ENCODE data around the gene CREB5. TPM values are rescaled to one million over a fixed set of nuclear protein-coding genes. Genes with fewer than 3 reads are reported as not detected.

The CREB5 gene
- total and polyA plus RNA-seq, 5 donors, result 4.0 to 20.4 (median 9.9) TPM

DNA sequence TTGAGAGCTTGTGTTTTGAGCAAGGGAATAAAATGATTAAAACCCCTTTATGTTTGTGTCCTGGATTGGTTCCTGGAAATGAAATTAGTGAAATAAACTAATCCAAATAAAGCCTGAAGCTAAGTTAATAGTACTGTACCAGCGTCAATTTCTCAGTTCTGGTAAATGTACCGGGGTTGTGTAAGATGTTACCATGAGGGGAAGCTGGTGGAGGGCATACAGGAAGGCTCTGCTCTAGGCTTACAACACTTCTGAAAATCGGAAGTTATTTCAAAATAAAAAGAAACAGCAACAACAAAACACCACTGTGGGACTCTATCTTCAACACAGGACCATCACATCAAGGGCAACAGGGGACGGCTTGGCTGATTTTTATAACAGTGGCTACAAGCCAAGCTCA is 257.0 kb downstream of the CREB5 start:
- intact Hi-C loops (cut with DNase I), result no loop called here
- 64% methylated on average over 4 of the region's 4 CpGs for WGBS
- no peaks in the 10 kb centered on the region for H3K27me3 ChIP-seq (ENCODE audit: control insufficient read depth, insufficient read depth)
- H3K9me3 ChIP-seq (ENCODE audit: control insufficient read depth, low read length), result no peaks in the 10 kb centered on the region
- H3K27ac ChIP-seq (ENCODE audit: low read length), result no peak overlapping the region
- ATAC-seq, result peak in 1 of 2 donors; percentile 36
- no peak overlapping the region for H3K4me3 ChIP-seq (ENCODE audit: low read length)
- DNase-seq, result no peak
- H3K4me1 ChIP-seq (ENCODE audit: control insufficient read depth, insufficient read depth, low read length), result peaks cover 1% of the 10 kb centered on the region

DNA sequence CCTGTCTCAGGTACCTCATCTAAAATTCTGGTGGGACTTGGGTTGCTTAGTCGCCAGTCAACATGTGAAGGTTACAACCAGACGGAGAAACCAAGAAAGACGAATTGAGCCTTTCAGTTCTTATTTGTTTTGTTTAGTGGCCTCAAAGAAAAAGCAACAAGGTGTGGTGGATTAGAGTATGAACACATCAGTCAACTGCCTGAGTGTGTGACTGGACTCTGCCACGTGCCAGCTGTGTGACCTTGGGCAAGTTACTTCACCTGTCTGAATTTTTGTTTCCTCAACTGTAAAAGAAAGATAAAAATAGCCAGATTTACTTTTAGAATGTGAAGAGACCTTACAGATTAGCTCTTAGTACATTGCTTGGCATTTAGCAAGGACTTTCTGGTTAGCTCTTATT is 259.2 kb downstream of the CREB5 start:
- Histone ChIP-seq H3K27ac (ENCODE audit: low read length) (no peak overlapping the region), H3K4me3 (ENCODE audit: low read length) (no peak overlapping the region), H3K4me1 (ENCODE audit: control insufficient read depth, insufficient read depth, low read length) (peaks cover 1% of the 10 kb centered on the region), H3K27me3 (ENCODE audit: control insufficient read depth, insufficient read depth) (no peaks in the 10 kb centered on the region), H3K9me3 (ENCODE audit: control insufficient read depth, low read length) (no peaks in the 10 kb centered on the region)
- ATAC-seq, result no peak
- 81% methylated on average over 4 of the region's 4 CpGs for WGBS
- DNase-seq, result no peak
- intact Hi-C loops (cut with DNase I), result no loop called here

DNA sequence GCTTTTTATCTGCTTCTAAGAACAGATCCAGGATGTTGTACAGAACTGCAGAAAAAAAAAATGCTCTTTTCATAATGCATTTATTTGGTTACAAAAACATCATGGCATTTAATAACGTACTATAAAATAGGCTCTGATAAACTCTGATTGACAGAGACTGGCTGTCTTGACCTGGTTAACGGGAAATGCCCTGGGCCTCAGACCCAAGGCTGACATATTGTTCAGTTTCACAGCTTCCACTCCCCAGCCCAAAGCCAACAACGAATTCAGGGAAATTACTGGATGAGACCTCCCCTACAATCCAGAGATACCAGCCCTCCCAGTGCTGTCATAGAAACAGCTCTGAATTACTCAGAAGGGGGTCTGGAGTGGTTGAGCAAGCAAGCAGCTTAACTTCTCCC is 260.1 kb downstream of the CREB5 start:
- H3K4me3 ChIP-seq (ENCODE audit: low read length), result no peak overlapping the region
- DNase-seq (no peak), ATAC-seq (no peak)
- intact Hi-C loops (cut with DNase I), result no loop called here
- peaks cover 1% of the 10 kb centered on the region for H3K4me1 ChIP-seq (ENCODE audit: control insufficient read depth, insufficient read depth, low read length)
- WGBS, result 64% methylated on average over 3 of the region's 3 CpGs
- no peak overlapping the region for H3K27ac ChIP-seq (ENCODE audit: low read length)
- H3K27me3 ChIP-seq (ENCODE audit: control insufficient read depth, insufficient read depth), result no peaks in the 10 kb centered on the region
- no peaks in the 10 kb centered on the region for H3K9me3 ChIP-seq (ENCODE audit: control insufficient read depth, low read length)

DNA sequence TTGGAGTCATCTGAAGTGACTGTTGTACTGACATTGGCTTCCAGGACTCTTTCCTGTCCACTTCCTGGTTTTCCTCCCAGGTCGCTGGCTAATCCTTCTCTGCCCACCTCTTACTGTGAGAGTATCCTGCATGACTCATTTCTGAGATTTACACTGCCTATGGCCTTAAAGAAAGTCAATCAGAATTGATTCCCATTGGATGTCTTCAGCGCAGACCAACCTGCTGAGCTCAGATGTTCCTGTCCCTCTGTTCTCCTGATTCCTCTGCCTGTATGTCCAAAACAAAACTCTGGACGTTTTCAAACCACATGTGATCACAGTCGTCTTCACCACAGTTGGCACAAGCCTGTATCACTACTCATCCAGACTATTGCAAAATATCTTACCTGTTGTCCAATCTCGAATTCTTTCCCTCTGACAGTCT is 262.1 kb downstream of the CREB5 start:
- Histone ChIP-seq H3K9me3 (ENCODE audit: control insufficient read depth, low read length) (no peaks in the 10 kb centered on the region), H3K27ac (ENCODE audit: low read length) (no peak overlapping the region), H3K27me3 (ENCODE audit: control insufficient read depth, insufficient read depth) (no peaks in the 10 kb centered on the region), H3K4me1 (ENCODE audit: control insufficient read depth, insufficient read depth, low read length) (peaks cover 1% of the 10 kb centered on the region), H3K4me3 (ENCODE audit: low read length) (no peak overlapping the region)
- ATAC-seq, result peak; percentile 29 to 73
- intact Hi-C loops (cut with DNase I), result no loop called here
- DNase-seq, result no peak
- 76% methylated on average over 5 of the region's 5 CpGs for WGBS

DNA sequence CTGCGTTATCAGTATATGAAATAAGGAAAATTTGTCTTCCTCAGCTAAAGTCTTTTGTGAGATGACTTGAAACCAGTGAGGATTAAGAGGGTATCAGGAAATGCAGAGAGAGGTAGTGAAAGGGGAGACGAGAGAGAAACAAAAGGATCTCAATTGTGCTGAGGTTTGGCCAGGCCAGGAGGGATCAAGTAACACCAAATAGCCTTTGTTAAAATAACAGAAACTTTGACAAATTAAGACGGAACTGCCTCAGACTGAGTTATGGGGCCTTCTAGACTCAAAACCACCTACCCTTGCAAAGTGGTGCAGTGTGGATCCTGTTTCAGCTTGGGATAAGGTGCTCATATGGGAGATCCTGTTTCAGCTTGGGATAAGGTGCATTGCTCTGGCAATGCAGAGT is 263.1 kb downstream of the CREB5 start:
- H3K4me1 ChIP-seq (ENCODE audit: control insufficient read depth, insufficient read depth, low read length), result peaks cover 1% of the 10 kb centered on the region
- DNase-seq (no peak), ATAC-seq (no peak)
- H3K9me3 ChIP-seq (ENCODE audit: control insufficient read depth, low read length), result no peaks in the 10 kb centered on the region
- no peak overlapping the region for H3K4me3 ChIP-seq (ENCODE audit: low read length)
- H3K27ac ChIP-seq (ENCODE audit: low read length), result no peak overlapping the region
- no peaks in the 10 kb centered on the region for H3K27me3 ChIP-seq (ENCODE audit: control insufficient read depth, insufficient read depth)
- 97% methylated on average over 3 of the region's 3 CpGs for WGBS
- intact Hi-C loops (cut with DNase I), result no loop called here

DNA sequence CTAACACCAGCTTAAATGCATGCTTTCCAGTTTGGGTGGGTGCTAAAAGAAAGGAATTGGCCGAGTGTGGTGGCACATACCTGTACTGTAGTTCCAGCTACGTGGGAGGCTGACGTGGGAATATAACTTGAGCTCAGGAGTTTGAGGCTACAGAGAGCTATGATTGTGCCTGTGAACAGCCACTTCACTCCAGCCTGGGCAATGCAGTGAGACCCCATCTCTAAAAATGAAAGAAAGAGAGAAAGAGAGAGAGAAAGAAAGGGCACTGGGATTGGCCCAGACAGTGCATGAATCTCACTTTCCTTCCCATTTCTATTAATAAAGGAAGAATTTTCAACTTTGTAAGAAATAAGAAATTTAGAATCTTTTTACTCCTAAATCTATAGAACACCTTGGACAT is 265.4 kb downstream of the CREB5 start:
- intact Hi-C loops (cut with DNase I), result no loop called here
- Histone ChIP-seq H3K4me1 (ENCODE audit: control insufficient read depth, insufficient read depth, low read length) (peaks cover 1% of the 10 kb centered on the region), H3K4me3 (ENCODE audit: low read length) (no peak overlapping the region), H3K27me3 (ENCODE audit: control insufficient read depth, insufficient read depth) (no peaks in the 10 kb centered on the region), H3K27ac (ENCODE audit: low read length) (no peak overlapping the region), H3K9me3 (ENCODE audit: control insufficient read depth, low read length) (no peaks in the 10 kb centered on the region)
- WGBS, result 99% methylated on average over 3 of the region's 3 CpGs
- no peak for ATAC-seq
- DNase-seq, result no peak

DNA sequence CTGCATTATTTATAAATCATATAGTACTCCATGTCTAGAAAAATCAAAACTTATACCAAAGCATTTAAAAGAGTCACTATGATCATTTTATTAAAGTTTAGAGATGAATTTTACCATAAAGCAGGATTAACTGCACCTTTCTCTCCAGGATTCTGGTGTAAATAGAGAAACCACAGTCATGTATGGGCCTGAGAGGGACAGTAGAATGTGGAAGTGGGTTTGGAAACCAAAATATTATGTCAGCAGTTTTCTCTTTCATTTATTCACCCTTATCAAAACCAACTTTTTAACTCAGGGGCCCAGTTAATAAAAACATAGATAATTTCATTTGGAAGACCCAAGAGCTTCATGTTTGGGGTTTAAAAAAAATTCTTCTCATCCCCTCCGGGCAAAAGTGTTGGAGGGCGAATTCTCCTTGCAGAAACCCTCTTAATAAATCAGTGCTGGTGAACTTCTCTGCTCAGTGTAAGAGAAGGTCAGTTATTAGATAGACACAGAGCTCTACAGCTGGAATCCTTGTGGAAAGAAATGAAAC is 266.2 kb downstream of the CREB5 start:
- Histone ChIP-seq H3K4me1 (ENCODE audit: control insufficient read depth, insufficient read depth, low read length) (peaks cover 1% of the 10 kb centered on the region), H3K9me3 (ENCODE audit: control insufficient read depth, low read length) (no peaks in the 10 kb centered on the region), H3K27me3 (ENCODE audit: control insufficient read depth, insufficient read depth) (no peaks in the 10 kb centered on the region), H3K4me3 (ENCODE audit: low read length) (no peak overlapping the region), H3K27ac (ENCODE audit: low read length) (no peak overlapping the region)
- DNase-seq, result no peak
- intact Hi-C loops (cut with DNase I), result no loop called here
- ATAC-seq, result no peak
- WGBS, result 56% methylated on average over 2 of the region's 2 CpGs

DNA sequence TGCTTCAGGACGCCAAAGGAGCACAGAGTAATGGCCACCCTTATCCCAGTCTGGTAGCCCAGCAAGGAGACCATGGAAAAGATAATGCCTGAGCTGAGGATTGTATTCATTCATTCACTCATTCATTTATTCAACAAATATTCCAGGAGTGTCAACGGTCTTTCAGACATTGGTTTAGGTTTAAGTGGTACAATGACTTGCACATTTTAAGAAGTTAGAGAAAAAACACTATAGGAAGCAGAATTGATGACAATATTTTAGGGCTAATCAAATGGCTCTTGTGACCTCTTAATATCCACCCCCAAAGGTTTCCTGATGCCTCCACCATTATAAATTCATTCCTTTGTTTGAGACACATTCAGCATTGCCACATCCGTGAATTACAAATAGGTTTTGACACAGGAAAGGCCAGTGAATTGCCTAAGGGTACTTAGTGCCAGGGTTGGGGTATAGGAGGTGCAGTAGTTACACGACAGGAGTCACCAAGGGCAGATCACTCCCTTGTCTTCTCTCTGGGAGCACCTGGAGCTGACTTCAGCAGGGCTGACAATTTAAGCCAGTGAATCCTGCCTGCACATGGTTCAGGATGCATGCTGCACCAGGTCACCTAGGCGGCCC is 269.5 kb downstream of the CREB5 start:
- Histone ChIP-seq H3K9me3 (ENCODE audit: control insufficient read depth, low read length) (no peaks in the 10 kb centered on the region), H3K4me1 (ENCODE audit: control insufficient read depth, insufficient read depth, low read length) (no peaks in the 10 kb centered on the region), H3K4me3 (ENCODE audit: low read length) (no peak overlapping the region), H3K27me3 (ENCODE audit: control insufficient read depth, insufficient read depth) (no peaks in the 10 kb centered on the region), H3K27ac (ENCODE audit: low read length) (no peak overlapping the region)
- DNase-seq, result no peak
- 89% methylated on average over 5 of the region's 5 CpGs for WGBS
- ATAC-seq, result no peak
- intact Hi-C loops (cut with DNase I), result no loop called here

DNA sequence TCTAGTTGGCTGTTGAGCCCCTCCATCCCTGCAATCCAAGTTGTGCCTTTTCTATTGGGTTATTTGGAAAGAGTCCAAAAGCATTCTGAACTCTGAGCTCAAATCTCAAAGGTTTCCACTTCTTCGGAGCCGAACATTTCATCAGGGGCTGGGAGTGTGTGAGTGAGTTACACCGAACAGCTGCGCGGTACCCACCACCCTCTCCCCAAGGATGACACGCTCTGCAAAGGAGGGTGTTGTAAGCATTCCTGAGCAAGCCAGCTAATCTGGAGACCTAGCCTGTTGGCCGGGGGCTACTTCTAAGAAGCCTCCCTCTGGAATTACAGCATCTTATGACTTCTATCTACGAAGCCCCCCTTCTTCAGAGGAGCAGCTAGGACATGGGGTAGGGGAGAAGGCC is 270.5 kb downstream of the CREB5 start:
- intact Hi-C loops (cut with DNase I), result no loop called here
- Histone ChIP-seq H3K4me3 (ENCODE audit: low read length) (no peak overlapping the region), H3K4me1 (ENCODE audit: control insufficient read depth, insufficient read depth, low read length) (no peaks in the 10 kb centered on the region), H3K27ac (ENCODE audit: low read length) (no peak overlapping the region), H3K9me3 (ENCODE audit: control insufficient read depth, low read length) (no peaks in the 10 kb centered on the region), H3K27me3 (ENCODE audit: control insufficient read depth, insufficient read depth) (no peaks in the 10 kb centered on the region)
- WGBS, result 62% methylated on average over 8 of the region's 8 CpGs
- peak; percentile 48 to 60 (median 59) for DNase-seq
- no peak for ATAC-seq

DNA sequence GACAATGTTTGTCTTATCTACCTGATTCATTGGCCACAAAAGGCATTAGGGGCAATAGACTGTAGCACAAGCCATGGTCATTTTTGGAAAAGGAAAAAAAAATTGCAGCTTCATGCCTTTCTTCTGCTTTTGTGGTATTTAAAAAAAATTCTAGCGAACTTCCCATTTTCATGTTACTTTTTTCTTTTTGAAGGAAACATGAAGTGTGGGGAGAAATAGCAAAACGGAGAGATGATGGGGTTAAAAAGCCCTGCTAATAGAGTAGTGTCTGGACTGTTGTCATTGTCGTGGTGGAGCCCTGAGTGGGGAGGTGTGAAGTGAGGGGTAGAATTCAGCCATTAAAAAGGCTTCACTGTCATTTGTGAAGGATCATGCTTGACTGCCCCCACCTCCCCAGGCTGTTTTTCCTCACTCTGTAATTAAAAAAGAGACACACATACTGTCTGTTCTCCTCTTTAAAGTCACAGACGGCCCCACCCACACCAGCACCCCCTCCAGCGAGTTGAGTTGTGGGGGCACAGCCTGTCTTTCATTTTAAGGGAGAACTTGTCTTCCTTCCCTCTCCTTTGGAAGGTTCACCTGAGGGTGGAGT is 272.4 kb downstream of the CREB5 start:
- 63% methylated on average over 5 of the region's 5 CpGs for WGBS
- intact Hi-C loops (cut with DNase I), result no loop called here
- DNase-seq, result peak in 2 of 3 donors; percentile 44 to 48
- peak overlapping the region; percentile 34 for H3K27ac ChIP-seq (ENCODE audit: low read length)
- H3K27me3 ChIP-seq (ENCODE audit: control insufficient read depth, insufficient read depth), result no peaks in the 10 kb centered on the region
- H3K4me1 ChIP-seq (ENCODE audit: control insufficient read depth, insufficient read depth, low read length), result peaks cover 2% of the 10 kb centered on the region
- H3K4me3 ChIP-seq (ENCODE audit: low read length), result no peak overlapping the region
- H3K9me3 ChIP-seq (ENCODE audit: control insufficient read depth, low read length), result no peaks in the 10 kb centered on the region
- ATAC-seq, result no peak

DNA sequence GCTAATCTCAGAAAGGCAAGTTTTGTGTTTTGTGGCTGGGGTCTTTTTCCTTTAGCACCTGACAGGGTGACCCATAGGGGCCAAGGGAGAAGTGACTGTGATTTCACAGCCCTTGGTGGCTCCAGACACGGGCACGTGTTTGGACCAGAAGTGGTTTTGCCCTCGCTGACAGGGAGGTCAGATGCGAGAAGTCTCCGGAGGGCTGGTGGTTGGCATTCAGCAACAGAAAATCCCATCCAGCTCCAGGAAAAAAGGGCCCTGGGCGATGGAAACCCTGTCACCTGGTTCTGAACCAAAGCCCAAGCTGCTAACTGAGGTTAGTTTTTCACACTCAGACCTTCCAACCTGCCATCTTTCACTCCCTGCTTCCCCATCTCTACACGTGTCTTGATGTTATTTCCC is 272.9 kb downstream of the CREB5 start:
- intact Hi-C loops (cut with DNase I), result no loop called here
- Histone ChIP-seq H3K27ac (ENCODE audit: low read length) (peak overlapping the region; percentile 34), H3K27me3 (ENCODE audit: control insufficient read depth, insufficient read depth) (no peaks in the 10 kb centered on the region), H3K4me3 (ENCODE audit: low read length) (no peak overlapping the region), H3K4me1 (ENCODE audit: control insufficient read depth, insufficient read depth, low read length) (peaks cover 2% of the 10 kb centered on the region), H3K9me3 (ENCODE audit: control insufficient read depth, low read length) (no peaks in the 10 kb centered on the region)
- WGBS, result 25% methylated on average over 7 of the region's 7 CpGs
- peak in 1 of 2 donors; percentile 9 for ATAC-seq
- DNase-seq, result peak; percentile 39 to 72 (median 67)
